Measurements from ENCODE around the gene PRDM8.

DNA sequence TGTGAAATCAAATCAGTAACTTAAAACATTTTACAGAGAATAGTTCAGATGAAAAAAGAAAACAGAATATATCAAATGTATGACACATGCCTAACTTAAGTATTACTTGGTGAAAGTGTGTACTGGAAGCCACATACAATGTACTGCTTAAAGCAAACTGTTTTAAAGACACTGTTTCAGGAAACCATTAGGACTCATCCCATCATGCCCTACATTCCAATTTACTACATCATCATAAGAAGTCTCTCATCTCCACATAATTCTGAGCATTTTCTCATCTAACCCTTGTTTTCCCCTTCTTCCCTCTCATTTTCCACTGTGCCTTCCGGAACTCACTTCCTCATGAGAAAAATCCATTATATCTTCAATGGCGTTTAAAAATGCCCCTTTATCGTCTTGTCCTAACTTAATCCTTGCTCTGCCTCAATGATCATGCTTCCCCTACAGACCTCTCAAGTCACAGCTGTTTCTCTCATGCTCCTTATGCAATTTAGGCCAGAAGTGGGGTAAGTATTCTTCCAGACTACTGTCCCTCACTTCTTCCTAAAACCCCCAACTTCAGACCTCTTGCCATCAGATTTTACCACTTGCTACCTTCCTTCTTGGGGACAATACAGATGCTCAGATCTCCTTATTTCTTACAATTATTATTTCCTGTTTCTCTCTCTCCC lies 42.3 kb downstream of the PRDM8 start:
- TF ChIP-seq, protein P1, sequence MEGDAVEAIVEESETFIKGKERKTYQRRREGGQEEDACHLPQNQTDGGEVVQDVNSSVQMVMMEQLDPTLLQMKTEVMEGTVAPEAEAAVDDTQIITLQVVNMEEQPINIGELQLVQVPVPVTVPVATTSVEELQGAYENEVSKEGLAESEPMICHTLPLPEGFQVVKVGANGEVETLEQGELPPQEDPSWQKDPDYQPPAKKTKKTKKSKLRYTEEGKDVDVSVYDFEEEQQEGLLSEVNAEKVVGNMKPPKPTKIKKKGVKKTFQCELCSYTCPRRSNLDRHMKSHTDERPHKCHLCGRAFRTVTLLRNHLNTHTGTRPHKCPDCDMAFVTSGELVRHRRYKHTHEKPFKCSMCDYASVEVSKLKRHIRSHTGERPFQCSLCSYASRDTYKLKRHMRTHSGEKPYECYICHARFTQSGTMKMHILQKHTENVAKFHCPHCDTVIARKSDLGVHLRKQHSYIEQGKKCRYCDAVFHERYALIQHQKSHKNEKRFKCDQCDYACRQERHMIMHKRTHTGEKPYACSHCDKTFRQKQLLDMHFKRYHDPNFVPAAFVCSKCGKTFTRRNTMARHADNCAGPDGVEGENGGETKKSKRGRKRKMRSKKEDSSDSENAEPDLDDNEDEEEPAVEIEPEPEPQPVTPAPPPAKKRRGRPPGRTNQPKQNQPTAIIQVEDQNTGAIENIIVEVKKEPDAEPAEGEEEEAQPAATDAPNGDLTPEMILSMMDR (IDR thresholded peaks at IDR 0.05; ENCODE audit: insufficient read depth, low read length, poor library complexity, severe bottlenecking) = no peak
- no peak for TF ChIP-seq EZH2phosphoT487 (conservative IDR thresholded peaks at IDR 0.05; ENCODE audit: low read length)
